Bronchial epithelial cell (primary cell): ENCODE measurements around the gene ATN1. TPM values are rescaled to one million over a fixed set of nuclear protein-coding genes. Genes with fewer than 3 reads are reported as not detected.

Experiments used
- DNase-seq: peaks from one replicate; pipeline ENCODE4 v3.0.0-alpha.2; 2010; ENCODE audit warnings: low read depth
- FAIRE-seq: peaks from 2 replicates; lab custom pipeline; 2011; peaks lifted over from hg19 to GRCh38; lab: Jason Lieb, UNC
- H3K27me3 ChIP-seq: 2 replicates; pipeline ENCODE4 v1.5.1; 2011; ENCODE audit warnings: low read length; ENCODE audit not compliant: control insufficient read depth, insufficient read depth
- H3K36me3 ChIP-seq: 2 replicates; pipeline ENCODE4 v1.5.1; 2011; ENCODE audit warnings: low read length; ENCODE audit not compliant: control insufficient read depth, insufficient read depth
- H3K4me3 ChIP-seq: 2 replicates; pipeline ENCODE4 v1.5.1; 2011; ENCODE audit warnings: mild to moderate bottlenecking, low read depth, low read length, control low read depth
- CTCF ChIP-seq: IDR thresholded peaks from 2 replicates; pipeline ENCODE4 v1.5.1; 2011; ENCODE audit warnings: mild to moderate bottlenecking, moderate library complexity, low read length, control low read depth, inconsistent platforms; ENCODE audit not compliant: insufficient read depth, severe bottlenecking
- total RNA-seq: library from RNA; depleted of rRNA; stranded (reverse); fragments of >200 nt; gene quantifications from 2 replicates; pipeline ENCODE4 v1.2.1, GENCODE V29; 2014

The ATN1 gene
- total RNA-seq, 1 donor from 2014 or later = 7.1 TPM

- DNase-seq (peak; percentile 64), FAIRE-seq (no peak)
- H3K27me3 ChIP-seq = no peaks in the 10 kb centered on the region
- H3K36me3 ChIP-seq = peaks cover 20% of the 10 kb centered on the region
- H3K4me3 ChIP-seq = no peak overlapping the region
- no peak for TF ChIP-seq CTCF
Measured at GRCh38 chr12:6979021-6979420, 51.3 kb downstream of the ATN1 start.

- DNase-seq (no peak), FAIRE-seq (no peak)
- peaks cover 18% of the 10 kb centered on the region for H3K36me3 ChIP-seq
- H3K27me3 ChIP-seq = no peaks in the 10 kb centered on the region
- no peak overlapping the region for H3K4me3 ChIP-seq
- no peak for TF ChIP-seq CTCF
Measured at GRCh38 chr12:6979453-6979852, 51.7 kb downstream of the ATN1 start.

- no peak for DNase-seq
- Histone ChIP-seq H3K36me3 (peaks cover 21% of the 10 kb centered on the region), H3K27me3 (no peaks in the 10 kb centered on the region), H3K4me3 (no peak overlapping the region)
- no peak for TF ChIP-seq CTCF
- no peak for FAIRE-seq
Measured at GRCh38 chr12:6980075-6980474, 52.3 kb downstream of the ATN1 start.

GRCh38 chr12:6980740-6981139 is 53.0 kb downstream of the ATN1 start:
- H3K4me3 ChIP-seq = no peak overlapping the region
- H3K27me3 ChIP-seq = no peaks in the 10 kb centered on the region
- no peak for TF ChIP-seq CTCF
- peaks cover 17% of the 10 kb centered on the region for H3K36me3 ChIP-seq
- no peak for FAIRE-seq
- peak; percentile 48 for DNase-seq

GRCh38 chr12:6981152-6982052 is 53.6 kb downstream of the ATN1 start:
- no peak for DNase-seq
- Histone ChIP-seq H3K27me3 (no peaks in the 10 kb centered on the region), H3K36me3 (peaks cover 16% of the 10 kb centered on the region), H3K4me3 (no peak overlapping the region)
- FAIRE-seq = peak; percentile 55
- TF ChIP-seq CTCF = no peak
